Stimulated activated CD8-positive, alpha-beta memory T cell treated with anti-CD3 and anti-CD28 coated beads, Interleukin-15, amount 100 ng/mL, for 4 hours (primary cell): ENCODE results near the gene WDR27.
"Not testable (repeated sequence)": the region's sequence is repeated elsewhere in the genome, so short reads cannot be mapped to it uniquely, and the experiment has no call there.

ENCODE experiments used
- DNase-seq, 2 donors: peaks; one replicate each; pipeline ENCODE4 v3.0.0-alpha.2; 2020; ENCODE audit warnings: low read depth in 2 of 2

The WDR27 gene

DNA sequence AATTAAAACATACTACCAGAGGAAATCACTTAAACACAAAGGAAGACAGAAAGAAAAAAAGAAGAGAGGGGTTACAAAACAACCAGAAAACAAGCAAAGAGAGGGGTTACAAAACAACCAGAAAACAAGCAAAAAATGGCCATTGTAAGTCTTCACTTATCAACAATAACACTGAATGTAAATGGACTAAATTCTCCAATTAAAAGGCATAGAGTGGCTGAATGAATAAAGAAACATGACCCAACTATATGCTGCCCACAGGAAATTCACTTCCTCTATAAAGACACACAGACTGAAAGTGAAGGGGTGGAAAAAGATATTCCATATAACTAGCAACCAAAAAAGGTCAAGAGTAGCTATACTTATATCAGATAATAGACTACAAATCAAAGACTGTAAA lies 180.0 kb downstream of the WDR27 start:
- no peak for DNase-seq

DNA sequence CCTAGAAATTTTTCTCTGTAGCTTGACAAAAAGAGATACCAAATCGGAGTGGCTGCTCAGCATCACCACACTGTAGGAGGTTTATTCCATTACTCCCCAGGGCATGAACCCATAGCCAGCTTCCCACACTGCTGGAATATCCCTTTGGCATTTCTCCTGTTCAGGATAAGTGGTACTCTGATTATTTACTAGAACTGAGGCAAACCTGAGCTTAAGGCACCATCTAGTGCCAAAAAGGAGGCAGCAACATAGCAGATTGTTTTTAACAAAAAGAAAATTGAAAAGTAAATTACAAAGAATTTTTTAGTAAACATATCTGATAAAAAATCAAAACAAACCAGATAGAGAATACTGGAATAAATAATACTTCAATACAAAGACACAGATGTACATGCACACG lies 181.7 kb downstream of the WDR27 start:
- no peak for DNase-seq

DNA sequence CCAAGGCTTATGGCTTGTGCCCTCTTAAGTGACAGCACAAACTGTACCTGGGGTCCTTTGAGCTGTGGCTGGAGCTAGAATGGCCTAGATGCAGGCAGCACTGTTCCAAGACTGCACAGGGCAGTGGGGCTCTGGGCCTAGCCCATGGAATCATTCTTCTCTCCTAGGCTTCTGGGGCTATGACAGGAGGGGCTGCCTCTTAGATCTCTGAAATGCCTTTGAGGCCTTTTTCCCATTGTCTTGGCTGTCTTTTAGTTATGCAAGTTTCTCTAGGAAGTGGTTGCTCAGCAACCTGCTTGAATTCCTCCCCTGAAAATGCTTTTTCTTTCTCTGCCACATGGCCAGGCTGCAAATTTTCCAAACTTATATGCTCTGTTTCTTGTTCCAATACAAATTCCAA lies 183.4 kb downstream of the WDR27 start:
- no peak for DNase-seq

DNA sequence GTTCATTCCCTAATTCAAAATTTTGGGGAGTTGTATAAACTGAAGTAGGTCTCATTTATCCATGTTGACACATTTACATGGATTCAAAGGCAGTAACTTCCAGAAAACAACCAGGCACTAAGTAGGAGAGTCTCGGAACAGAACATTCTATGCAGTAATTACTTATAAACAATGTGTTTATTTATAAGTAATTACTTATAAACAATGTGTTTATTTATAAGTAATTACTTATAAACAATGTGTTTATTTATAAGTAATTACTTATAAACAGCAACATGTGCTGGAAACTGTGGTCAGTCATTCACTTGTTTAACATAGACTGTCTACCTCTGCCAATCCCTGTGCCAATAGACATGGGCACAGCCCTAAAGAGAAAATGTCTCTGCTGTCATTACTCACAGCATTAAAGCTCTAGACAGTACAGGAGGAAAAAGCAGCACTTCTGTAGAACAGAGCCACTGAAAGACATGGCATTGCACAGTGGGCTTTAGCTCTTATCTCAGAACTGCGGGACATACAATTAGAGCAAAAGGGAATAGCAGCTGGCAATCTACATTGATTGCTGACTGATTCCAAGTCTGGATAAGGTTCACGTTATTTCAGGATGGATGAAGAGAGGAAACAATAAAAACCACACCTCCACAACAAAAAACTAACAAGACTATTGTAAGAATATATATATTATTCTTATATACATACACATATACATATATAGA lies 188.2 kb downstream of the WDR27 start:
- no peak for DNase-seq

DNA sequence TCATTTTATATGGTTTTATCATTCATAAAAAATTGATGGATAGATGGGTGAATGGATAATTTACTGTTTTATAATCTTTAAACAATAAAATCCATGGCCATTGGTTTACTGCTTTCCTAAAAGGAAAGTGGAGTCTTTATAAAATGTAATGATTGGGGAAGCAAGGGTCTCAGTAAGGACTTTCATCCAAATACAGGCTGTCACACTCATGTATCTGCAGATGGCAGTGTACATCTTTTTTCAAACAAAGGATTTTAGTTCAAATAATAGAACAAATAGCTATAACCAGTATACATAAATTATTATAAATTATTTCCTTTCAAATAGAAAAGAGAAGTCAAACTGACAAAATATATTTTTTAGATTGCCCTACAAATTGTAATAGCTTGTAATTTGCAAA lies 190.0 kb downstream of the WDR27 start:
- DNase-seq, result not testable (repeated sequence)

DNA sequence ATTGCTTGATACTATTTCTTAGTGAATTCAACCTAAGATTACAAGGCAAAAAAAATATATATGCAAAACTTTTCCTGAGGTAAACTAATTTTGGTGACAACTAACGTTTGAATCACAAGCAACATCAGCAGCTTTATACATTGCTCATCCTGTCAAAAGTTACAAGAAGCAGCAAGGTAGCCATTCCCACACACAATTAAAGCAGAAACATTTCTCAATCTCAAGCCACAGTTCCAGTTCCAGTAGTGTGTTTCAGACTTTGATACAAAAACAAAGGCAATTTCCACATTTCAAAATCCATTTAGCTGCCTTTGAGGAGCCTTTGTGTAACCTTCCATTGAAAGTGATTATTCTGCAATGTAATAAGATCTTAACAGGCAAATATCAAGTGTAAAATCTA lies 191.0 kb downstream of the WDR27 start:
- no peak for DNase-seq

DNA sequence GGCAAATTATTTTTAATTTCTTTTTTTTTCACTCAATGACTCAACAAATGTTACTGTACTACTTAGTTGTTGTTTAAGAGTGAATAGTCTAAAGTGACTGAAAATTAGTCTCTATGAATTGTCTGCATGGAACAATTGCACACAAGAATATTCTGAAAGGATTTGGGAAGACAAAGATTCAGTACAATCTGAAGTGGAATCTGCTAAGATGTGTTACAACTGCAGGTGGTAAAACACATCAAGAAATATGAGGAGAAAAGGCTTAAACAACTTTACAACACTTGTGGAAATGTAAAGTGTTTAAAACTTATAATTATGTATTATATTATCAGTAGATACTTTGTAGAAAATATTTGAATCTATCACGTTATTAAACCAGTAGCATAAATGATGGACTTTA lies 193.4 kb downstream of the WDR27 start:
- no peak for DNase-seq

DNA sequence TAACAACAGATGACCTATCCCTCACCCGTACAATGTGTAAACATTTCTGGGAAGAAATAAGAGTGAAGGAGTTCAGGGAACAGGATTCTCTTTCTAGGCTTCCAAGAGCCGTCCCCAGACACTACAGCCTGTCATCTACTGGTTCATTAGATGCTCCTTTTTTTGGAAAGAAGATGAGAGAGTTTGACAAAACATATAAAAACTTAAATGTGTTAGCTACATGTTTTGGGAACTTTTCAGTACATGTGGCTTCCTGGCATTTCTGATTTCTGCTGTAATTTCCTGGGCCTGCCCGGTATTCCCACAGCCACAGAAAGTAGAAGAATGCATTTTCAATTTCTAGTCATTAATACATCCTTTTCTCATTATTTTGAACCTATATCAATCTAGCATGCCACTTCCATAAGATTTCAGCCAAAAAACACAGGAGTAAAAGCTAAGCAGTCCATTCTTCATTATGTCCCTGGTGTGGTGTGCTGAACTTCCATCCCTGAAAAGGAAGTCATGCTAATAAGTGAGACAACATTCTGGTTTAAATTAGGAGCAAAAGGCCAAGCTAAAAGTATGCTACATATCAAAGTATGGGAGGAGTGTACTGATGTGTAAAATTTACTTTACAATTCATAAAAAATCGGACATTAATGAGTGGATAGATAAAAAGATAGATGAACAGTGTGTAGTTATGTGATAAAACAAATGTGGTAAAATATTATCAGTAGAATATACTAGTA lies 198.2 kb downstream of the WDR27 start:
- DNase-seq, result no peak

DNA sequence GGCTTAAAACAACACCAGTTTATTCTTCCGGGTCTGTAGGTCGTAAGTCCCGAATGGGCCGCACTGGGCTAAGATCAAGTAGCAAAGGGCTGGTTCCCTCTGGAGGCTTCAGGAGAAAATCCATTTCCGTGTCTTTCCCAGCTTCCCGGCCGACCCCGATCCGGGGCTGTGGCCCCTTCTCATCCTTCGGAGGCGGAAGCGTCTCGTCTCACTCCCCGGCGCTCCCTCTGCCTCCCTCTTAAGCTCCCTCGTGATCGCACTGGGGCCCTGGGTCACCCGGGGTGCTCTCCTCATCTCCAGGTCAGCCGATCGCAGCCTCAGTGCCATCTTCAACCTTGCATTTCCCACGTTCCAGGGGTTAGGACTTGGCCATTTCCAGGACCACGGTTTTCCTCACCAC lies 199.4 kb downstream of the WDR27 start:
- DNase-seq, result no peak

DNA sequence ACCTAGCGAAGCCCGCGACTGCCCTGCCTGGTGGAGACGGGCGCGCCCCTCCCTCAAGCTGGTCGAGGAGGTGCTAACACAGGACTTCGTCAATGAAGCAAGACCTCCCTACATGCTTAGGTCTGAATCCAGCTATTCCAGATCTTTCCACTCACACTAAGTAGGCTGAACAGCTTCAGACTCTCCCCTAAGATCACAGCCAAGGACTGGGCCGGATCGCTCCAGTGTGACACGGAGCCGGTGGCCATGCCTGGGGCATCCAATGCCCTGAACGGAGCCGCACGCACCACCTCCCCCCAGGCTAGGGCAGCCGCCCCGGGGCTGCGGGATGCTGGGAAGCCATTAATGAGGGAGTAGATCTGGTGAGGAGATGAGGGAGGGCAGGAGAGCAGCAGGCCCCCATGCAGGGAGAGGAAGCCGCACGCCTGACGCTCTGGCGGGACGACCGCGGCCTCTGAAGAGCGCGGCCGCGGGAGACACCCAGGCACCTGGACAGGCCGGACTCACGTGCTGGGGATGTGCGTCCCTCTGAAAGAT lies 200.0 kb downstream of the WDR27 start:
- no peak for DNase-seq

DNA sequence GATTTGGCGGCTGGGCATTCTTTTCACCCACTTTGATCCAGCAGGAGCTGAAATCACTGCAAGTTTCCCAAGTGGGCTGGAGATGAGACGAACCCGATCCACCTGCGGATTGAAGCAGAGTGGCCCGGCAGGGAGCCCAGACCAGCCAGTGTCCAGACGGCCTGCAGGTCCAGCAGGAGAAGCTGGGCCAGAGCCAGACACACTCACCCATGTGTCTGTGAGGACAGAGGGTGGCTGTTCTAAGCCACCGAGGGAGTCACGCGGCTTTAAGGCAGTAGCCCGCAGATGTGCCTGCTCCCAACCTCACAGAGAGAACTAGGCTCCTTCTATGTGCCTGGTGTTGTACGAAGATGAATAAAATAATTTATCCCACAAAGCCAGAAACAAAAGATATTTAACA lies 200.7 kb downstream of the WDR27 start:
- DNase-seq, result no peak

DNA sequence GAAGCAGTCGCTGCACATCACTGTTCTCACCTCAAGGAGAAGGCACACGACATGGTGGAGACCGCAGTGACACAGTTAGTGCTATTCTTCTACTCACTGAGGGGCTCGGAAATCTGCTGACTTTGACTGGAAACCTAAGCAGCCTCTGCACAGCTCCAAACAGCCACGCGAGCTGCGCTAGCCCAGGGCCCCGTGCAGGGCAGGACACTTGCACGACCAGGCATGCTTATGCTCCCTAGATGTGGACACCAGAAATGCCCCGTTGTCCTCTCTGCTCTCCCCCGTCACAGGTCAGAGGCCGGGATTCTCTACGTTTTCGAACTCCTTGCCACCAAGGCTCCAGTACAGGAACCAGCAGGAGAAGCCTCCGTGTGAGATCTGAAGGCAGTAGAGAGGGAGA lies 201.1 kb downstream of the WDR27 start:
- DNase-seq, result no peak

DNA sequence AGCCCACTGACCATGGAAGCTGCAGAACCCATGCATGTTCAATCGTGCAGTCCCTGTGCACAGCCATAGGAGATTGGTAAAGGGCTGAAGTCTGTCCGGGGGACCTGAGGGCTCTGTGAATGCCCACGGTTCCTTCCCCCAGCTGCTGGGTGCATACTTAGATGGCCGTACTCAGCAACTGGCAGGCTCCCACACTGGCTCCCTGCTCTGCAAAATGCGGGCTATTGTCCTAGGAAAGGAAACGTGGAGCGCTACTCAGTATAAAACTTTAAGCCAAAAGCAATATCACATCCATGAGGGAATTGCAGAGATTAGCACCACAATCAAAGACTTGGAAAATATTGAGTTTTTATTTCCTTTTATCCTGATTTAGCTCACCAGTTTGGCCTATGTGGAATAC lies 202.0 kb downstream of the WDR27 start:
- no peak for DNase-seq

DNA sequence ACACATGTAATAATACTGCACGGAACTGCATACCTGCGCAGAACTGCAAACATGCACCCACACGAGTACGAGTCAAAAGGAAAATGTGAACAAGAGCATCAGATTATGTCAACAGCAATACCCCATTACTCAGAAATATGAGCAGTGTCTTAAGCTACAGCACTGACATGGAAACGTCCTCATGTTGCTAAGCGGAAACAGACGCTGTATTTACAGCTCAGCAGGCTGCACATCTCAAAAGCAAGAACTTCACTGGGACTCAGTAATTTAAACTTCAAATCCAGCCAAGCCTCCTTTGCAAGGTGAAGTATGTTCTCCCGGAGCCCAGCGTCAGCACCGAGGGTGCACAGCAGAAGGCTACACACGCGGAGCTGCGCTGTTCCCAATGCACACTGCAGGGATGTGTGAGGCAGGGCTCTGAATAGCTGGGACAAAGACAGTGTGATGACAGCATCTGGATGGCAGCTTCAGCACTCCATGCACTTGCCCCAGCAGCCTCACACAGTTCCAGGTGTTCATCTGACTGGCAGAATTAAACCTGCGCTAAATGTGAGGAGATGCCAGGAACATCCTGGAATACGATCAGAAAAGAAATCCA lies 202.8 kb downstream of the WDR27 start:
- no peak for DNase-seq

DNA sequence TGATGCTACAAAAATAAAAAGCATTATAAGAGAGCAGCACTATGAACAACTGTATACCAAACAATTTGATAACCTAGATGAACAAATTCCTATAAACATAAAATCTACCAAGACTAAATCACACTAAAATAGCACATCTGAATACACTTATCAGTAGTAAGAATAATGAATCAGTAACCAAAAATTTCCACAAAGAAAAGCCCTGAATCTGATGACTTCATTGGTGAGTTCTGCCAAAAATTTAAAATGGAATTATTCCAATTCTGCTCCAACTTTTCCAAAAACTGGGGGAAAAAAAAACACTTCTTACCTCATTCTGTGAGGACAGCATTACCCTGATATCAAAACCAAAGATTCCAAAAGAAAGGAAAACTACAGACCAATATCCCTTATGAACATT lies 206.2 kb downstream of the WDR27 start:
- DNase-seq, result no peak

DNA sequence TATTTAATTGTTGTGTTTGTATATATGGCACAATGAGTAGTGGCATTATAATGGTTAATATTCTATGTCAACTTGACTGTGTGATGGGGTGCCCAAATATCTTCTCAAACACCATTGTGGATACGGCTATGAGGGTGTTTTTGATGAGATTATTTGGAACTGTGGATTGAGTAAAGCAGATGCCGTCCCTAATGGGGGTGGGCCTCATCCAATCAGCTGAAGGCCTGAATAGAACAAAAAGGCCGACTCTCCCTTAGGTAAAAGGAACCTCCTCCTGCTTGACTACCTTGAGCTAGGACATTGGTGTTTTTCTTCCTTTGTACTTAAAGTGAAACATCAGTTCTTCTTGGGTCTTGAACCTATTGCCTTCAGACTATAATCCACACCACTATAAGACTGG lies 207.8 kb downstream of the WDR27 start:
- no peak for DNase-seq

DNA sequence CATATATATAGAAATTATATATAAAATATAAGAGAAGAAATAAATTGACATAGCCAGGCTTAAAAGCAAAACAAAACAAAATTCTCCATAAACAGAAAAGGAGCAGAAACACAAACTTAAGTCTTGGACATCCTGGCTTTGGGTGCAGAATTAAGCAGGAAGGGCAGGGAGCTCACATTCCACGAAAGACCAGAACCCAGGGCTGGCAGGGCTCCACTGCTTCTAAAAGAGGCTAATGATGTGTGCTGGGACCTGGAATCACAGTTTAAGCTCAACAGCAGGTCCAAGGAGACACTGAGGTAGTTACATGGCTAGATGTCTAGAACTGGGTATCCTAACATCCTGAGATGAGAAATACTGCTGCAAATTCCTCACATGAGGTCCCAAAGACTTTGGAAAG lies 210.3 kb downstream of the WDR27 start:
- DNase-seq, result no peak

DNA sequence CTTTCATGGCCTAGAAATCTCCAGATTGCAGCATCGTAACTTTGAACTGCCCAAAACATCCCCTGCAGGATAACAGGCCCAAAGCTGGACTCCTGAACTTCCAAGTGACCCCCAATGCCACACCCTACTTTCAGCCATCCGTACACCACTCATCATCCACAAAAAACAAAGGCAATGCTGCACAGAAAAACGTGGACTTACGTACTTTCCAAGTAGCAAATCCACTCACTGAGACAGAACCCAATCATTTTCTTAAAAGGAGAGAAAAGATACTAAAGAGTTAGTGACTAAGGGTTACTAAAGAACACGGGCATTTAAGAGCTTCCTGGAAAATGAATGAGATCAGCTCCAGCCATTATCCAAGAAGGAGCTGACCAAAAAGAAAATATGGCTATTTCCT lies 211.0 kb downstream of the WDR27 start:
- no peak for DNase-seq

DNA sequence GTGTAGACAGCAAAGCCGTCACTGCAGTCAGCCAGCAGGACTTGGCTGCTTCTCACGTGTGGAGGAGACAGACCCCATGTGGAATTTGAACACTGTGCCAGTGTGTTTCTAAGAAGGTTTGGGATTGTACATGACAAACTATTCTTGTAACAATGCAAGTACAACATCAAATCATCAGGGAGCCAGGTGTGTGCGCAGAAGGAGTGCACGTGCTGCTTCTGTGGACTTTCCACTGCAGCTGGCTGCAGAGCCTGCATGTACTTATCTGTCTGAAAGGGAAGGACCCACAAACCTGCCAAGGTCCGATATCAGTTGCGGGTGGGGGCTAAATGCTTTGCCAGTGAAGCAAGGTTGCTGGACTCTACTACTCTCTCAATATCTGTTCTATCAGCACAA lies 211.6 kb downstream of the WDR27 start:
- no peak for DNase-seq

DNA sequence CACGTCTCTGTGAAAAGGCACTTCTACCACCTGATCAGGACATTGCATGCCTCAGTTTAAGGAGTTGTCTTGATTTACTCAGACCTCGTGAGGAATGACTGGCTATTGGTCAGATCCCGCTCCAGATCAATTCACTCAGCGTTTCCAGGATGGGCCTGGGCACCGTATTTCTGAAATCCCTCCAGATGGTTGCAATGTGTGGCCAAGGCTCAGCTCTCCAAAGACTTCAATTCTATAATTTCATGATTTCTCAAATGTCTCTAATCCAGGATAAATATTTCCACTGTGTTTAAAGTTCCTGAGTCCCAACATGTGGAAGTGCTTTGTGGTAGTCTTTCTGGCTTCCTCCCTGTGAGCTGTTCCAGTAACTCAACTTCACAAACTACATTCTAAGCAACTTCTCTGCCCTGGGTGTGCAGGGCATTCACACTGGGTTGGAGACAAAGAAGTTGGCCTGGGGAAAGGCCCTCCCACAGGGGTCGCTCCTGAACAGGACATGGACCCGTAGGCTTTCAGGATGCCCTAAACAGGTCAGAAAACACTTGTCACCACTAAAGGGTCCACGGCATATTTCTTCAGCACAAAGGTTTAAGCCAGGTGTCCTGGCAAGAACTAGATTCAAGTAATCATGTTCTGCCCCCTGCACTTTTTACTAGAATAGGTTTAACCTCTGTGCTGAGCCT lies 212.1 kb downstream of the WDR27 start:
- no peak for DNase-seq

DNA sequence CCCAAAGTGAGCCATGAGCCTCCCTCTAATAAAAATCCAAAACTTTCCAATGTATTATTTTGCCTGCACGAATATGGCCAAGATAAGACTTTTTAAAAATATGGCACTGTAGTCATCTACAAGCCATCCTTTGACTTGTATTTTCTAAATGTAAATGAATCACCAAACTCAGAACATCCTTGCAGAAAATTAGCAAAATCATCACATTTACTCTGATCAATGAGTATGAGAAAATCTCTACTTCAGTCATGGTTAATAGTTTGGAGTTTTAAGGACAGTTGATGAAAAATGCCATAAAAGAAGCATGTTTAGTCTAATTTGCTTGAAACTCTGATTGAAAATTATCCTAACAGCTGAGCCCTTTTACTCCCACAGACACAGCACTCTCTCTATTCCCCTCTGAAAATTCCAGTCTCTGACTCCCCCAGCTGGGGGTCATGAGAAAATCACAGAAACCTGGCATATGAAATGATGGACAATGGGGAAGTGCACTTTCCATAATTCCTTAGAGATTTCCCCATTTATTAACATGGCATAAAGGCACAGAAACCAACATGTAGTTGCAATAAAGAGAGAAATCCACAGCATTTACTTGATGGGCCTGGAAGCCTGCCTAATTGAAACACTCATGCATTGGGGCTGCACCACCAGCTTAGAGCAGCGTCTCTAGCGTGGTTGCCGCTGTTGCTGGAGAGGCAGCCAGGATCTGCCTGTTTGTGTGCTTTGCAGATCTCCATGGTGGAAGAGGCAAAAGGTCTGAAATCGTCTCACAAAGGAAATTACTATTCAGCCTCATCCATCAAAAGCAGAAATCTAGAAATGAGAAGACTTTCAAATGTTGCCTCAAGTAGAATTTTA lies 214.0 kb downstream of the WDR27 start:
- no peak for DNase-seq
